AG04449 (cell line): ENCODE measurements around the gene MED26.

Source experiments
- CTCF ChIA-PET: fragments of 350-600 bp; formaldehyde crosslinking; extraction: SDS; loops from one replicate; lab custom pipeline; 2021; ENCODE audit warnings: antibody characterized with exemption; lab: Yijun Ruan, JAX
- POLR2A ChIA-PET: fragments of 400-600, 350-600 bp; formaldehyde crosslinking; extraction: SDS; loops from one replicate; lab custom pipeline; 2020; ENCODE audit warnings: antibody characterized with exemption, inconsistent platforms; lab: Yijun Ruan, JAX
- DNase-seq: peaks from one replicate; pipeline ENCODE4 v3.0.0-alpha.2; 2010; ENCODE audit warnings: low read depth, low spot score
- H3K4me3 ChIP-seq: 2 replicates; pipeline ENCODE4 v1.5.1; 2011; ENCODE audit warnings: low read depth, mild to moderate bottlenecking, control low read depth, low read length
- CTCF ChIP-seq: IDR thresholded peaks from one replicate; pipeline ENCODE4 v1.5.1; 2011; ENCODE audit warnings: mild to moderate bottlenecking, moderate library complexity, low read length, control low read depth, inconsistent platforms; ENCODE audit not compliant: insufficient read depth; ENCODE audit errors: missing control alignments

Gene MED26

DNA sequence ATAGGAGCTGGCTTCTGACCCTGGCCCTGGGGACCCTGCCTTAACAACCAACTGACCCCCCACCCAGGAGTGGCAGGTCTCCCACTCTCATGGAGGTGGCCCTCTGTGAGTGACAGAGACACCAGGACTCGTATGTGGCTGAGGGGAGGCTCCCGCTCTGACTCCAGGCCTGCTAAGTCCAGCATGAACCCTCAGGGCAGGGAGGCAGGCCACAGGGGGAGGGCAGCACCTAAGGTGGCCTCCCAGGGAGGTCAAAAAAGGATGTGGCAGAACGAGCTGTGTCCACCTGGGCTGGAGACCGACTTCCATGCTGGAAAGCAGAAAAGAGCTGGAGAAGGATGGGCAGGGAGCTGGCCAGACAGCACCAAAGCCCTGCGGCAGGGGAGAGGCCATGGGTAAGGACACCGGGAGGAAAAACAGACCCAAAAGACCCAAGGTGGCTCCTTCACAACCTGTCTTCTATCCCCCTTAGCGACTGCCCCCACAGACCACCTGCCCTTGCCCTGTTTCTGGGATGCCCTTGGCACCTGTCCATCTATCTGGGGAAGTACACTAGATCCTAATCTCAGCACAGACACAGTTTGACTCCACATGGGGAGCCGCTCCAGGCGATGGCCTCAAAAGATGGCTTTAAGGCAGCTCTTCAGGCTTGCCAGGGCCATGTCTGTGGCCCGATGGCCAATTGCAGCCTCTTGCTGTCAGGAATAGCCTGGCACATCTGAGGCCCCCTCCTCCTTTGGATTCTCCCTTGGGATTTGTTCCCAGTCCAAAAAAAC is 45.3 kb downstream of the MED26 start:
- no peak for DNase-seq
- no peak overlapping the region for H3K4me3 ChIP-seq
- POLR2A ChIA-PET, result interaction anchor here (1.3 kb wide), 1 partner anchor 78 kb away, joined by 3 read pairs; no protein-coding TSS in a partner anchor
- no peak for TF ChIP-seq CTCF
- CTCF ChIA-PET, result interaction anchor here (1.0 to 1.3 kb wide), 2 partner anchors 9 to 10 kb away, joined by 3 to 4 read pairs; partner anchors contain the start of gene SLC35E1

- DNase-seq, result no peak
- TF ChIP-seq CTCF, result no peak
- ChIA-PET CTCF (interaction anchor here (0.5 to 1.3 kb wide), 3 partner anchors 9 to 39 kb away, joined by 3 to 4 read pairs (median 3); partner anchors contain the start of gene SLC35E1), POLR2A (interaction anchor here (1.3 kb wide), 1 partner anchor 78 kb away, joined by 3 read pairs; no protein-coding TSS in a partner anchor)
- H3K4me3 ChIP-seq, result no peak overlapping the region
These were observed 46.0 kb downstream of the MED26 start for GRCh38 chr19:16581971-16582343.

GRCh38 chr19:16581145-16581970 is 46.6 kb downstream of the MED26 start:
- ChIA-PET CTCF (interaction anchor here (0.5 to 1.3 kb wide), 2 partner anchors 9 to 38 kb away, joined by 3 to 4 read pairs; partner anchors contain the start of gene SLC35E1), POLR2A (interaction anchor here (0.6 to 0.9 kb wide), 2 partner anchors 48 to 98 kb away, joined by 3 to 4 read pairs; no protein-coding TSS in a partner anchor)
- no peak for DNase-seq
- no peak overlapping the region for H3K4me3 ChIP-seq
- TF ChIP-seq CTCF, result no peak

DNA sequence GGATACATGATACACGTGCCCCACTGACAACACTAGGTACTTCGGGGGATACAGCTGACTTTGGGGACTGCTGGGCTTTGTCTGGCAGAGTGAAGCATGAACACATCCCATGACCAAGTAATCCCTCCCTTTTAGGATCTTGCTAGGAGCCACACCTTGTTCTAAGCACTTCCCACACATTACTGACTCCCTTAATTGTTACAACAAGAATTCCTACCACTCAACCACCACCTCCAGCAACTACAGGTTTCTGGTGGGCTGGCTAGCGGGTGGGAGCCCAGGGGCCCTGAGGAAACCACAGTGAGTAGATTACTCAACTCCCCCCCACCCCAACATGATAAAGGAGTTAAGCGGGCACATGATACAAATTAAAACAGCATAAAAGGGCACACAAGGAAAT is 48.6 kb downstream of the MED26 start:
- DNase-seq, result no peak
- H3K4me3 ChIP-seq, result no peak overlapping the region
- TF ChIP-seq CTCF, result no peak
- ChIA-PET POLR2A (no interaction called here), CTCF (no interaction called here)

GRCh38 chr19:16577531-16577985 is 50.4 kb downstream of the MED26 start:
- ChIA-PET POLR2A (no interaction called here), CTCF (no interaction called here)
- DNase-seq, result no peak
- no peak overlapping the region for H3K4me3 ChIP-seq
- no peak for TF ChIP-seq CTCF
